Trophoblast cell (in vitro differentiated cells and primary cell): ENCODE data around the gene ATP5F1C.
A peak's percentile ranks its signal among the peaks of the same experiment; 100 is the strongest.

Source experiments
- DNase-seq, 2 donors: peaks; one replicate each; pipeline ENCODE4 v3.0.0-alpha.2; 2016
- H2AFZ ChIP-seq: 2 replicates; pipeline ENCODE4 v1.6.1; 2013; ENCODE audit warnings: low read length, moderate library complexity, mild to moderate bottlenecking; ENCODE audit not compliant: insufficient read depth, poor library complexity
- H2AK5ac ChIP-seq: 2 replicates; pipeline ENCODE4 v1.6.1; 2013; ENCODE audit warnings: mild to moderate bottlenecking, low read length
- H2BK120ac ChIP-seq: 2 replicates; pipeline ENCODE4 v1.6.1; 2013; ENCODE audit warnings: low read length, mild to moderate bottlenecking, moderate library complexity; ENCODE audit not compliant: insufficient read depth, poor library complexity
- H2BK12ac ChIP-seq: 2 replicates; pipeline ENCODE4 v1.6.1; 2013; ENCODE audit warnings: mild to moderate bottlenecking, low read length, moderate library complexity
- H2BK5ac ChIP-seq: 2 replicates; pipeline ENCODE4 v1.6.1; 2013; ENCODE audit warnings: low read length, low read depth, moderate library complexity, mild to moderate bottlenecking; ENCODE audit not compliant: poor library complexity
- H3K14ac ChIP-seq: 2 replicates; pipeline ENCODE4 v1.6.1; 2013; ENCODE audit warnings: mild to moderate bottlenecking, low read length
- H3K18ac ChIP-seq: 2 replicates; pipeline ENCODE4 v1.6.1; 2013; ENCODE audit warnings: mild to moderate bottlenecking, low read length
- H3K23ac ChIP-seq: 2 replicates; pipeline ENCODE4 v1.6.1; 2013; ENCODE audit warnings: low read length
- H3K27ac ChIP-seq: 2 replicates; pipeline ENCODE4 v1.5.1; 2013; ENCODE audit warnings: low read depth, mild to moderate bottlenecking, inconsistent platforms, low read length, moderate library complexity
- H3K27me3 ChIP-seq: 2 replicates; pipeline ENCODE4 v1.6.1; 2013; ENCODE audit warnings: inconsistent platforms, mild to moderate bottlenecking, low read length, moderate library complexity; ENCODE audit not compliant: insufficient read depth
- H3K36me3 ChIP-seq, 2 experiments: 1 replicate in 1 of 2; 2 replicates in 1 of 2; pipeline ENCODE4 v1.6.1; 2013; ENCODE audit warnings: low read length in 2 of 2, mild to moderate bottlenecking in 2 of 2, moderate library complexity in 1 of 2; ENCODE audit not compliant: insufficient read depth in 2 of 2, control insufficient read depth in 1 of 2
- H3K4ac ChIP-seq: 2 replicates; pipeline ENCODE4 v1.6.1; 2013; ENCODE audit warnings: low read depth, mild to moderate bottlenecking, low read length, moderate library complexity
- H3K4me1 ChIP-seq, 2 experiments: 1 replicate in 1 of 2; 2 replicates in 1 of 2; pipeline ENCODE4 v1.6.1; 2013; ENCODE audit warnings: low read length in 2 of 2, mild to moderate bottlenecking in 2 of 2, moderate library complexity in 1 of 2; ENCODE audit not compliant: insufficient read depth in 2 of 2, control insufficient read depth in 1 of 2
- H3K4me2 ChIP-seq: 2 replicates; pipeline ENCODE4 v1.6.1; 2013; ENCODE audit warnings: inconsistent platforms, mild to moderate bottlenecking, low read length, moderate library complexity
- H3K4me3 ChIP-seq: 2 replicates; pipeline ENCODE4 v1.5.1; 2013; ENCODE audit warnings: mild to moderate bottlenecking, low read depth, low read length, inconsistent platforms
- H3K79me1 ChIP-seq: one replicate; pipeline ENCODE4 v1.6.1; 2013; ENCODE audit warnings: low read length
- H3K79me2 ChIP-seq: 2 replicates; pipeline ENCODE4 v1.6.1; 2013; ENCODE audit warnings: low read length, mild to moderate bottlenecking; ENCODE audit not compliant: control insufficient read depth, insufficient read depth, poor library complexity
- H3K9ac ChIP-seq: 2 replicates; pipeline ENCODE4 v1.6.1; 2013; ENCODE audit warnings: mild to moderate bottlenecking, low read length
- H3K9me3 ChIP-seq: 2 replicates; pipeline ENCODE4 v1.6.1; 2013; ENCODE audit warnings: low read depth, mild to moderate bottlenecking, control low read depth, inconsistent platforms, low read length; ENCODE audit not compliant: insufficient read depth
- H4K12ac ChIP-seq: 2 replicates; pipeline ENCODE4 v1.6.1; 2013; ENCODE audit warnings: low read depth, mild to moderate bottlenecking, low read length, moderate library complexity
- H4K8ac ChIP-seq: 2 replicates; pipeline ENCODE4 v1.6.1; 2013; ENCODE audit warnings: low read depth, mild to moderate bottlenecking, low read length, moderate library complexity
- H4K91ac ChIP-seq: one replicate; pipeline ENCODE4 v1.6.1; 2013; ENCODE audit warnings: low read depth, mild to moderate bottlenecking, low read length, moderate library complexity
- WGBS: extraction: QIAGEN DNeasy Blood & Tissue Kit; methylation state at CpG from one replicate; pipeline ENCODE4 v1.1.7; 2013; ENCODE audit warnings: missing lambda C conversion rate; ENCODE audit not compliant: insufficient read length, insufficient coverage; ENCODE audit errors: extremely low coverage; 5-methylcytosine and 5-hydroxymethylcytosine counted together

Gene ATP5F1C

DNA sequence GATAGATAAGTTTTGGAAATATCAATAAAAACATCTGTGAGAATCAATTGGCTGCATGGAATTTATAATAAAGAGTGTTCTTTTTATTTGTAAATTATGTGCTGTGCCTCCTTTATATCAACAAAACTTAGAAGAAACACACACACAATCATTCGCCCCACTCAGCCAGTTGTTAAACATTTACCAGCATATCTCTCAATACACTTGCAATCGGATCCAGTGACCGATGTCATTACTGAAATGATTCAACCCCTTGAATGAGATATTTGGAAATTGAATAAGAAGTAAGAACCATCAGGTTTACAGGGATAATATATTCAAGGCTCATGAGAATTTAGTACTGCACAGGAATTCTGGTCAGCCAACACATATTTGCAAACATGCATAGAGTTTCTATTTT is 65.9 kb downstream of the ATP5F1C start:
- H3K23ac ChIP-seq: no peak overlapping the region
- no peaks in the 10 kb centered on the region for H3K27me3 ChIP-seq
- H2BK5ac ChIP-seq: peak overlapping the region; percentile 84
- no peak overlapping the region for H4K91ac ChIP-seq
- H3K79me1 ChIP-seq: peaks cover 3% of the 10 kb centered on the region
- no peak overlapping the region for H4K8ac ChIP-seq
- H2BK12ac ChIP-seq: no peak overlapping the region
- no peak overlapping the region for H2AFZ ChIP-seq
- H4K12ac ChIP-seq: no peak overlapping the region
- no peak overlapping the region for H3K4me2 ChIP-seq
- H2AK5ac ChIP-seq: no peak overlapping the region
- no peak overlapping the region for H3K4ac ChIP-seq
- H3K9ac ChIP-seq: no peak overlapping the region
- H3K79me2 ChIP-seq: no peaks in the 10 kb centered on the region
- H3K36me3 ChIP-seq: peaks cover 0 to 1% of the 10 kb centered on the region in 2 experiments
- H3K14ac ChIP-seq: no peak overlapping the region
- no peak overlapping the region for H3K4me3 ChIP-seq
- no peak overlapping the region for H3K18ac ChIP-seq
- peaks cover 0 to 7% of the 10 kb centered on the region in 2 experiments for H3K4me1 ChIP-seq
- H2BK120ac ChIP-seq: no peak overlapping the region
- DNase-seq: no peak
- H3K9me3 ChIP-seq: no peaks in the 10 kb centered on the region
- H3K27ac ChIP-seq: peak overlapping the region; percentile 85
- no CpG with 5 or more reads among the region's 3 CpGs for WGBS

DNA sequence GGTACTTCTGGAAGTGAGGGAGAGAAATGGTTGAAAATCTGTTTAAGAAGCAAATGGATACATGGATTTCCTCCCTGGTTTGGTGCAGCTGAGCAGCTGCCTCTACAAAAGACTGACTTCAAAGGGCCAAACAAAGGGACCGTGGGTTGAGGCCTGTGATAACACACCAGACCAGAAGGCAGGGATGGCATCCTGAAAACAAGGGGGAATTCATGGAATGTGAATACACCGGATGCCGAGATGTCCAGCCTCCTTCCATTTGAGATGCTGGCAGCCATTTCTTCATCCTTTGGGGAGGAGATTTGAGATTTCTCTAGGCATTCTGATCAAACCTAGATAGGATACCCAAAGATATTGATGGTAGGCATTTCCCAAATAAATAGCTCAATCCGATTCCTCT is 67.2 kb downstream of the ATP5F1C start:
- no peaks in the 10 kb centered on the region for H3K79me2 ChIP-seq
- peaks cover 0 to 1% of the 10 kb centered on the region in 2 experiments for H3K36me3 ChIP-seq
- no peak overlapping the region for H4K91ac ChIP-seq
- peaks cover 0 to 7% of the 10 kb centered on the region in 2 experiments for H3K4me1 ChIP-seq
- no peak overlapping the region for H3K14ac ChIP-seq
- H2AFZ ChIP-seq: no peak overlapping the region
- H3K9ac ChIP-seq: no peak overlapping the region
- H3K4ac ChIP-seq: no peak overlapping the region
- peak overlapping the region; percentile 85 for H3K27ac ChIP-seq
- H3K4me2 ChIP-seq: peak overlapping the region; percentile 18
- no peak overlapping the region for H3K4me3 ChIP-seq
- H3K79me1 ChIP-seq: peaks cover 3% of the 10 kb centered on the region
- no peak overlapping the region for H4K12ac ChIP-seq
- no peaks in the 10 kb centered on the region for H3K9me3 ChIP-seq
- H3K27me3 ChIP-seq: no peaks in the 10 kb centered on the region
- H2BK12ac ChIP-seq: no peak overlapping the region
- H3K23ac ChIP-seq: no peak overlapping the region
- H4K8ac ChIP-seq: no peak overlapping the region
- H2AK5ac ChIP-seq: no peak overlapping the region
- no peak overlapping the region for H2BK120ac ChIP-seq
- peak; percentile 93 to 99 for DNase-seq
- H2BK5ac ChIP-seq: no peak overlapping the region
- no peak overlapping the region for H3K18ac ChIP-seq
- no CpG with 5 or more reads among the region's 4 CpGs for WGBS

GRCh38 chr10:7856678-7857077 is 68.7 kb downstream of the ATP5F1C start:
- H3K4me3 ChIP-seq: no peak overlapping the region
- no peak overlapping the region for H2AFZ ChIP-seq
- H3K4me2 ChIP-seq: no peak overlapping the region
- H3K18ac ChIP-seq: no peak overlapping the region
- no peak overlapping the region for H3K9ac ChIP-seq
- H3K36me3 ChIP-seq: peaks cover 0 to 1% of the 10 kb centered on the region in 2 experiments
- H3K4ac ChIP-seq: no peak overlapping the region
- no peak overlapping the region for H2BK120ac ChIP-seq
- peaks cover 3% of the 10 kb centered on the region for H3K79me1 ChIP-seq
- H4K12ac ChIP-seq: no peak overlapping the region
- no peaks in the 10 kb centered on the region for H3K27me3 ChIP-seq
- no peak overlapping the region for H4K91ac ChIP-seq
- H3K23ac ChIP-seq: no peak overlapping the region
- no peaks in the 10 kb centered on the region for H3K9me3 ChIP-seq
- H3K79me2 ChIP-seq: no peaks in the 10 kb centered on the region
- H2BK5ac ChIP-seq: no peak overlapping the region
- no peak overlapping the region for H2AK5ac ChIP-seq
- no peak overlapping the region for H3K27ac ChIP-seq
- peaks cover 0 to 7% of the 10 kb centered on the region in 2 experiments for H3K4me1 ChIP-seq
- no peak overlapping the region for H3K14ac ChIP-seq
- WGBS: no CpG with 5 or more reads among the region's 4 CpGs
- no peak overlapping the region for H2BK12ac ChIP-seq
- DNase-seq: no peak
- no peak overlapping the region for H4K8ac ChIP-seq

GRCh38 chr10:7857262-7857661 is 69.3 kb downstream of the ATP5F1C start:
- Histone ChIP-seq H2BK12ac (no peak overlapping the region), H3K79me2 (no peaks in the 10 kb centered on the region), H4K8ac (no peak overlapping the region), H3K27ac (no peak overlapping the region), H3K23ac (peak overlapping the region; percentile 44), H3K27me3 (no peaks in the 10 kb centered on the region), H2AFZ (no peak overlapping the region), H3K36me3 (no peaks in the 10 kb centered on the region), H3K9me3 (no peaks in the 10 kb centered on the region), H3K9ac (no peak overlapping the region), H3K79me1 (peaks cover 3% of the 10 kb centered on the region), H3K18ac (no peak overlapping the region), H3K14ac (no peak overlapping the region), H3K4me1 (peaks cover 0 to 7% of the 10 kb centered on the region in 2 experiments), H3K4me2 (no peak overlapping the region), H3K4ac (peak overlapping the region; percentile 24), H2BK5ac (no peak overlapping the region), H4K91ac (peak overlapping the region; percentile 57), H2AK5ac (no peak overlapping the region), H2BK120ac (no peak overlapping the region), H3K4me3 (no peak overlapping the region), H4K12ac (no peak overlapping the region)
- no CpG with 5 or more reads among the region's 4 CpGs for WGBS
- DNase-seq: no peak
